GM21526 (cell line): ENCODE results near the gene CHCHD1.
"Not testable (repeated sequence)": the region's sequence is repeated elsewhere in the genome, so short reads cannot be mapped to it uniquely, and the experiment has no call there.

Experiments used
- ATAC-seq: cut with Tn5 transposase; IDR thresholded peaks from one replicate; pipeline ENCODE4 v1.9.1; 2021; ENCODE audit warnings: moderate library complexity; ENCODE audit not compliant: unreplicated experiment, low FRiP score

CHCHD1 gene

DNA sequence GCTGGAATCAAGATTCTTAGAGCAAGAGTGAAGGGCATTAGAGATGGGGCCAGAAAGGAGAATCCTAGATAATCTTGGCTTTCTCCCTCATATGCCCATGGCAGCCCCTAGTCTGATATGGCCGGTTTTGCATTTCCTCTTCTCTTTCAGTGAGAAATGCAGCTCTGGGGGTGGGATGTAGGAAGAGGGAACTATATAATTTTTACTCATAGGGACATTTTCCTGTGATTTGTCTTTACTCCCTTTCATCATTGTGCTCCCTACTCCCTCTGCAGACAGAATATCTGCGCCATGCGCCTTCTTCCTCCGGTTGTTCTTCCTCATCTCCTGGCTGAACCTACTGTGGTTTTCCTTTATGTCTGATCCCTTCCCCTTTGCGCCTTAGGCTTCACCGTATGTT, 16.8 kb upstream of the CHCHD1 start:
- no peak for ATAC-seq

DNA sequence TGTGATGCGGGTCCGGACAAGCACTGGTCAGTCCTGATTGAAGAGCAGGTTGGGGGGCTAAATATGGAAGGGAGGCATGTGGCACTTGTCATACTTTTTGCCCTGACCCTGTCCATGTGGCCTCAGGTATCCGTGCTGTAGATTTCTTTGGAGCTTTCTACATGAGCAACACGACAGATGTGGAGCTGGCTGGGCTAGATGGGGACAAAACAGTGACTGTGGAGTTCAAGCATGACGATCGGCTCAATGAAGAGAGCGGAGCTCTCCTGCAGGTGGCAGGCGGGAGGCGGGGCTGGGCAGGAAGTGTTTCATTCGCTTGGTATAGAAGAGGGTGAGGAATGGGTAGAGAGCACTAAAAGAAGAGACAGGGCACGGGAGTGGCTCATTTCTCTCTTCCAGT, 13.0 kb upstream of the CHCHD1 start:
- ATAC-seq = no peak

DNA sequence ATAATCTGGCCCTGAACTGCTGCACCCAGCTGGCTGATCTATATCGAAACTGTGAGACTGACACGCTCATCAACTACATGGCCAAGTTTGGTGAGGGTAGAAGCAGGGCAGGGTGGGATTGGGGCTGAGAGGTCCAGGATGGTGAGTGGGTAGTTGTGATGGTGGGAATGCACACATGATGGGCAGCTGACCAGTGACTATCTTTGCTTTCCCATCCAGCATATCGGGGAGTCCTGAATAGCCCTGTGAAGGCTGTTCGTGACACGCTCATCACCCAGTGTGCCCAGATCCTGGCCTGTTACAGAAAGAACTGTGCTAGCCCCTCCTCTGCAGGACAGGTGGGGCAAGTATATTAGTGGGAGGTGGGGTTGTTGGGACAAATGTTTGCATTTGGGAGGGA, 12.5 kb upstream of the CHCHD1 start:
- ATAC-seq = no peak

DNA sequence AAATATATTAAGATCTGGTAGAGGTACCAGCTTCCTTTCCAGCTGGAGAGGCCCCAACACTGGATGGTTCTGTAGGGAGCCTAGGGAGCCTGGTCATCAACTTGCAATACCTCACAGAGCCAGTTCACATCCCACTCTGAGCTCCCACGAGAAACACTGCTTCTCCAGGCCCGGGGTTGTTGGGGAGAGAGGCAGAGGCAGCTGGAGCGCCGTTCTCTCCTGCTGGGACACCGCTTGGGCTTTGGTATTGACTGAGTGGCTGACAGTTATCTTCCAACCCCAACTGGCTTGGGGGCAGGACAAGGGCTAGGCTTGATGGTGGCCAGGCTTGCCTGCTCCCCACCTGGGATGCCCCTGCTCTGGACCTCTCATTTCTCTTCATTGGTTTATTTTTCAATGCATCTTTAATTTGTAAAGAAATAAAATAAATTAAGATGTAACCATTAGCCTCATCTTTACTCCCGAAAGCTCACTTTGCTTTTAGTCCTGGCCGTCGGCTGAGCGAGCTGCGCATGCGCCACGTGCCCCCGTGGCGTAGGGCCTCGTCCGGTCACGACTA, 10.0 kb upstream of the CHCHD1 start:
- ATAC-seq = peak; percentile 36

DNA sequence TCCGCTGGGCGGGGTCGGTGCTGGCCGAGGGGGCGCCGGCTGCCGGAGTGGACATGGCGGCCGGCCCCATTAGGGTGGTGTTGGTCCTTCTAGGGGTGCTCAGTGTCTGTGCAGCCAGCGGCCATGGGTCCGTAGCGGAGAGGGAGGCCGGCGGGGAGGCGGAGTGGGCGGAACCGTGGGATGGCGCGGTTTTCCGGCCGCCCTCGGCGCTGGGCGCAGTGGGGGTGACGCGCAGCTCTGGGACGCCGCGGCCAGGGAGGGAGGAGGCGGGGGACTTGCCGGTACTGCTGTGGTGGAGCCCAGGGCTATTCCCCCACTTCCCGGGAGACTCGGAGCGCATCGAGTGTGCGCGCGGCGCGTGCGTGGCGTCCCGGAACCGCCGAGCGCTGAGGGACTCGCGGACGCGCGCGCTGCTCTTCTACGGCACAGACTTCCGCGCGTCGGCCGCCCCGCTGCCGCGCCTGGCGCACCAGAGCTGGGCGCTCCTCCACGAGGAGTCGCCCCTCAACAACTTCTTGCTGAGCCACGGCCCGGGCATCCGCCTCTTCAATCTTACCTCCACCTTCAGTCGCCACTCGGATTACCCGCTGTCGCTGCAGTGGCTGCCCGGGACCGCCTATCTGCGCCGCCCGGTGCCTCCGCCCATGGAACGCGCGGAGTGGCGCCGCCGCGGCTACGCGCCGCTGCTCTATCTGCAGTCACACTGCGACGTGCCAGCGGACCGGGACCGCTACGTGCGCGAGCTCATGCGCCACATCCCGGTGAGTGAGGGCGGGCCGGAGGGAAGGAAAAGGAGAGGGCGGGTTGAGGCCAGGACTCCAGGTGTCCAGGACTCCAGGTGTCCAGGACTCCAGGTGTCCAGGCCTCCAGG, 9.3 kb upstream of the CHCHD1 start:
- peak; percentile 48 for ATAC-seq

DNA sequence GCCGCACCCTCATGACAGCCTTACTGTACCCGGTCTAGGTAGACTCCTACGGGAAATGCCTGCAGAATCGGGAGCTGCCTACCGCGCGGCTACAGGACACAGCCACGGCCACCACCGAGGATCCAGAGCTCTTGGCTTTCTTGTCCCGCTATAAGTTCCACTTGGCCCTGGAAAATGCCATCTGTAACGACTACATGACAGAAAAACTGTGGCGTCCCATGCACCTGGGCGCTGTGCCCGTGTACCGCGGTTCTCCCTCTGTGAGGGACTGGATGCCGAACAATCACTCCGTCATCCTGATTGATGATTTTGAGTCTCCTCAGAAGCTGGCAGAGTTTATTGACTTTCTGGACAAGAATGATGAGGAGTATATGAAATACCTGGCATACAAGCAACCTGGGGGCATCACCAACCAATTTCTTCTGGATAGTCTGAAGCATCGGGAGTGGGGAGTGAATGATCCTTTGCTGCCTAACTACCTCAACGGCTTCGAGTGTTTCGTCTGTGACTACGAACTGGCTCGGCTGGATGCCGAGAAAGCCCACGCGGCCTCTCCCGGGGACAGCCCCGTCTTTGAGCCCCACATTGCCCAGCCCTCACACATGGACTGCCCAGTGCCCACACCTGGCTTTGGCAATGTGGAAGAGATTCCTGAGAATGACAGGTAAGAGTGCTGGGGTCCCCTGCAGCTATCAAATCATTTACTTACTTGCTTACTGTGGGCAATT, 8.5 kb upstream of the CHCHD1 start:
- ATAC-seq = peak; percentile 4

DNA sequence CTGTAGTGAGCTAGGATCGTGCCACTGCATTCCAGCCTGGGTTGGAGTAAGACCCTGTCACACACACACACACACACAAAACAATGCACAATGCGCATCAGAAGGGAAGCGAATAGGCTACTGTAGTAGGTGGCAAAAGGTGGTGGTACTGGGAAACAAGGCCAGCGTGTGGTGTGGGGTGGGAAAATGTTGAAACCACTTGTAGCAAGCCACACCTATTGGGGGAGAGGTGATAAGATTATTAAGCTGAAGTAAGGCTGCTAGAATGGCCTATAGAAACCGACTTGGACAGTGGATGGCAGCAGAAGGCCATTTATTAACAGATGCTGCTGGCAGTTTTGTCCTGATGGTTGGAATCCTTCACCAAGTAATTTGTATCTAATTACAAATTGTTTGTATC, 7.2 kb upstream of the CHCHD1 start:
- ATAC-seq = no peak

DNA sequence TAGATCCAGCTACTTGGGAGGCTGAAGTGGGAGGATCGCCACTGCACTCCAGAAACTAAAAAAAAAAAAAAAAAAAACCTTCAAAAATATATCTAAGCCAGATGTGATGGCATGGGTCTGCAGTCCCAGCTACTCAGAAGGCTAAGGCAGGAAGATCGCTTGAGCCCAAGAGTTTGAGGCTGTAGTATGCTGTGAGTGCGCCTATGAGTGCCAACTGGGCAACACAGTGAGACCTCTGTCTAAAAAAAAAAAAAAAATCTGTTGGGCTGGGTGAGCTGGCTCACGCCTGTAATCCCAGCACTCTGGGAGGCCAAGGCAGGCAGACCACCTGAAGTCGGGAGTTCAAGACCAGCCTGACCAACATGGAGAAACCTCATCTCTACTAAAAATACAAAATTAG, 2.8 kb upstream of the CHCHD1 start:
- no peak for ATAC-seq

DNA sequence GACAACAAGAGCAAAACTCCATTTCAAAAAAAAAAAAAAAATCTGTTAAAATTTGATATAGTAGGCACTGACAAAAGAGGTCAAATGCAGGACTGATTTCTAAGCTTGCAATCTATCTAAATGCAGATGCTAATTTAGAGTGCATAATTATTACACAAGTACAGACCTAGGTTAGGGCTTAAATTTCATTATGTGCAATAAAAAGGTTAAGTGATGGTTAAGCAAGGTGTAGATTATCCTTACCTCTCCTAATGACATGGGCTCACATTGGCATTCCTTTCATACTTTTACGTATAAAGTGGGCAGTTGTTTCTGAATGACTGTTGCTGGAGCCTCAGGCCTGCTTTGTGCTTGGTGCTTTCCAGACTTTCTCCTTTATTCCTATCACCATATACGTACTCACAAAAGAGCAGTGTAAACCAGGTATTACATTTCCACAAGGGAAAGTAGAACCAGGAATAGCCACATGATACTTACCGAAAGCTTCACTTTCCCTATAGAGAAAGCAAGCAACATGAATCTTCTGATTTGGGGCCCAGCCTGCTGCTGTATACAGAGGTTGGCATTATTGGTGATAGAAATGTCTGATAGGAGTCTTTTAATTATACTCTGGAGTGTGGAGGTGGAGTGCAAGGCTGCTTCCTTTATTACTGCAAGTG, 2.2 kb upstream of the CHCHD1 start:
- no peak for ATAC-seq

DNA sequence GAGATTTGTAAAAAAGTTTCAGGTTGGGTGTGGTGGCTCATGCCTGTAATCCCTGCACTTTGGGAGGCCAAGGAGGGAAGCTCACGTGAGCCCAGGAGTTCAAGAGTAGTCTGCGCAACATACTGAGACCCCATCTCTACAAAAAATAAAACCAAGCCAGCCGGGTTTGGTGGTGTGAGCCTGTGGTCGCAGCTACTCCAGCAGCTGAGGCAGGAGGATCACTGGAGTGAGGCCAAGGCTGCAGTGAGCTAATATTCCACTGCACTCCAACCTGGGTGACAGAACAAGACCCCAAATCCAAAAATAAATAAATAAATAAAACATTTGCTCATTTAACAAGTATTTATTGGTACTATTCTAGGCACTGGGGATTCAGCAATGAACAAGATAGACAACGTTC, 1.5 kb upstream of the CHCHD1 start:
- ATAC-seq = no peak

DNA sequence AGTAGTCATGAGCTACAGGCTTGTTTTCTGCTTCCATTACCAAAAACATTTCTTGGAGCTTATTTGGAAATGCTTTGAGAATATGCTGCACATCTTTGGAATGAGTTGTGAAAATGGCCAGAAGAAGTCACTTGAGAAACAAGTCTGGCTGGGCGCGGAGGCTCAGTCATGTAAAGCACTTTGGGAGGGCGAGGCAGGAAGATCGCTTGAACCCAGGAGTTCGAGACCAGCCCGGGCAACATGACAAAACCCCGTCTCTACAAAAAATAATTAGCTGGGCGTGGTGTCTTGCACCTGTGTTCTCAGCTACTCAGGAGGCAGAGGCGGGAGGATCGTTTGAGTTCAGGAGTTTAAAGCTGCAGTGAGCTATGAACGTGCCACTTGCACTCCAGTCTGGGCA, 882 bp upstream of the CHCHD1 start:
- ATAC-seq = no peak

DNA sequence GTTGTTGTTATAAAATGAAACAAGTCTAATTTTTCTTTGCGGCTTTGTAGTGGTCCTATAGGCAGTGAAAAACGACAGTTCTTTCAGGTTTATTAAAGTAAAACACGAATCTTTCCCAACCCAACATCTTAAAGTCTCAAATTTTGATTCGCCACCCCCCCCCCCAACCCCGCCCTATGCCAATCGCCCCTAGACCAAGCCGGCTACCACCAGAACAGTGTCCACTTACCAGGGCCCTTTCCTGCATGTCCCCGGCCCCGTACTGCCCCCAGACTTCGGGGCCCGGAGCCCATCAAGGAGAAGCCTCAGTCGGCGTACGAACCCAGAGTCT, 335 bp upstream of the CHCHD1 start:
- ATAC-seq = no peak

DNA sequence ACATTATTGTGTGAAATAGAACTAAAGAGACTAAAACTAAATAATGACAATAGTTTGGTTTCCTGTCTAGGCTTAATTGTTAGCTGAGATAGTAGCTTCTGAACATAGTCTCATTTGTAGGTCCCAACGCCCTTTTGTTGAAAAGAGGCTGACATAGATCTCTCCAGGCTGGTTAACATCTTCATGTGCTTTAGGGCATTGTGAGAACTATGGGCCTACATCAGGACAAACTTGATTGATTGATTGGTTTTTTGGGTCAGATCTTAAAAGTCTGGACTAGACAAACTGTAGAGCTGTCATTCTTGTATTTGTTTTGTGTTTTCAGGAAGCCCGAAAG, 869 bp downstream of the CHCHD1 start:
- no peak for ATAC-seq

DNA sequence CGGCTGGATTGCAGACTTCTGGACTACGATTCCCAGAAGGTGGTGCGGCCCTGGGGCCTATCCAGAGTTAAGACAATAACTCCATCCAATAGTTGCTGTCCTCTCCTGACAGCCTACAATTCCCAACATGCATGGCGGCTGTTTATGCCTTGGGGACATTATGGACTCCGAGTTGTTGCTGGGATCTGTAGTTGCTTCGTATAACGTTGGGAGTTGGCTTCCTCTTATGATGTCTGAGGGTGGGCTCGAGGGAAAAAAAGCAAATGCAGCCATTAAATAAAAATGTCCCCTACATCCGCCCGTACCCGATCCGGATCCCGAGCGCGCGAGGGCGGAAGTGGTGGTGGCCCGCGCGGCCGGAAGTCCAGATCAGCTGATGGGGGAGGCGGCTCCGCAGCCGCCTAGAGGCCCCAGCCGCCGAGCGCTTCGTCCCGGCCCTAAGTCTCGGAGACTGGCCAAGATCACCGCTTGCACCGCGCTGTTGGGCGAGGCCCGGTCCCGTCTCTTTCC, 3.4 kb downstream of the CHCHD1 start, which contains the start of gene ZSWIM8:
TSS of gene ZSWIM8 (plus strand) at position 396 of the 510 bp plus-strand sequence. CDS start 273 bp downstream, outside the sequence.
- peak; percentile 55 for ATAC-seq

DNA sequence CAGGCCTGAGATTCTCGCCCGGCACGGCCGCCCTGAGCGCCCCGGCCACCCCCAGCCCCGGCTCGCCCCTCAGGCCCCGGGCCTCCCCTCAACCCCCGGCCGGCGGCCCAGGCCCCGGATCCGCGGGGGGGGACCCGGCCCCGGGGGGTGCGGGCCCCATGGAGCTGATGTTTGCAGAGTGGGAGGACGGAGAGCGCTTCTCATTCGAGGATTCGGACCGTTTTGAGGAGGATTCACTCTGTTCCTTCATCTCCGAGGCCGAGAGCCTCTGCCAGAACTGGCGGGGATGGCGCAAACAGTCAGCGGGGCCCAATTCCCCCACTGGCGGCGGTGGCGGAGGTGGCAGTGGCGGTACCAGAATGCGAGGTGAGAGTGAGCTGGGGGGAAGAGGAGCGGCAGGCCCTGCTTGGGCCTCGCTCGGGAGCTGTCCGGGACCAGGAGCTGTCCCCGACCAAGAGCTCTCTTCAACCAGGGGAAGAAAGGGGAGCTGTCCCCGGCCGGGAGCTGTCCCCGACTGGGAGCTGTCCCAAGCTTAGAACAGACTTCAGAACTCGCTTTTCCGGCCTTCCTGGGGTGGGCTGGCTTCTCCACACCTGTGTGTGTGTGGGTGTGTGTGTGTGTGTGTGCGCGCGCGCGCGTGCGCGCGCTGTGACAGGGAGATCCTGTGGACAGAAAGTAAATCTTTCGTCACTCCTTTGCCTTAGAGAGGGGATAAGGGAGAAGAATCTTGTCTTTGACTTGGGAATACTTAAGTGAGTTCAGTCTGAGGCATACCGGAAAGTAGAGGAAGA, 4.1 kb downstream of the CHCHD1 start:
- ATAC-seq = peak; percentile 22

DNA sequence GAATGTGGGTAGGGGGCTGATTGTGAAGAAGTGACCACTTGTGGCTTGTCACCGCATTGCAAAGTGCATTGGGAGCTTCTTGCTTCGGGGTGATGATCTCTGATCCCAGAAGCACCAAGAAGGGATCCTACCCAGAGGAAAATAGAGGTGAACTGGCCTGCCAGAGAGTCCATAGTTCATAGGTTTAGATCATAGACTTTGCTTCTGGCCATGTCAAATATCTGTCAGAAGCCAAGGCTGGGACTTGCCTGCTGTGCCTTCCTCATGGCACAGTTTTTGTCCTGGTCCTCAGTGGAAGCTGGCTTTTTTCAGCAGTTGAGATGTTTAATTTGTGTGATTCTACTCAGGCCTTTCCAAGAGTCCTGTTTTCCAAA, 4.7 kb downstream of the CHCHD1 start:
- no peak for ATAC-seq

DNA sequence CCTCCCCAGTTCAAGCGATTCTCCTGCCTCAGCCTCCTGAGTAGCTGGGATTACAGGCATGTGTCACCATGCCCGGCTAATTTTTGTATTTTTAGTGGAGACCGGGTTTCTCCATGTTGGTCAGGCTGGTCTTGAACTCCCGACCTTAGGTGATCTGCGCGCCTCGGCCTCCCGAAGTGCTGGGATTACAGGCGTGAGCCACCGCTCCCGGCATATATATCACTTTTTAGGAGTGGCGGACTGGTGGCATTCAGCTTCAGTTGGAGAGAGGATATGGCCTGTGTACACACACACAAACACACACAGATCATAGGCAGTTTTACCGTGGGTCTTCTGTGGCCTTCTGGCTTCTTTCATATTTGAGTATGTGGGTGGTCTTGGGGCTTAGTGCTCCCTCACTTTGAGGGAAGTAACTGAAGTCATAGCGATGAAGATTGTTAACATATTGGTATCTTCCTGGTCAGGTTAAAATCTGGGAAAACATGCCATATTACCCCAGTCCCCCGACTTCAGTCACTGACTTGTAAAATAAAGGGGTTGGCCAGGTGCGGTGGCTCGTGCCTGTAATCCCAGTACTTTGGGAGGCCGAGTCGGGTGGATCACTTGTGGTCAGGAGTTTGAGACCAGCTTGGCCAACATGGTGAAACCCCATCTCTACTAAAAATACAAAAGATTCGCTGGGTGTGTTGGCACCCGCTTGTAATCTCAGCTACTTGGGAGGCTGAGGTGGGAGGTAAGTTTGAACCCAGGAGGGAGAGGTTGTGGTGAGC, 5.4 kb downstream of the CHCHD1 start:
- not testable (repeated sequence) for ATAC-seq

DNA sequence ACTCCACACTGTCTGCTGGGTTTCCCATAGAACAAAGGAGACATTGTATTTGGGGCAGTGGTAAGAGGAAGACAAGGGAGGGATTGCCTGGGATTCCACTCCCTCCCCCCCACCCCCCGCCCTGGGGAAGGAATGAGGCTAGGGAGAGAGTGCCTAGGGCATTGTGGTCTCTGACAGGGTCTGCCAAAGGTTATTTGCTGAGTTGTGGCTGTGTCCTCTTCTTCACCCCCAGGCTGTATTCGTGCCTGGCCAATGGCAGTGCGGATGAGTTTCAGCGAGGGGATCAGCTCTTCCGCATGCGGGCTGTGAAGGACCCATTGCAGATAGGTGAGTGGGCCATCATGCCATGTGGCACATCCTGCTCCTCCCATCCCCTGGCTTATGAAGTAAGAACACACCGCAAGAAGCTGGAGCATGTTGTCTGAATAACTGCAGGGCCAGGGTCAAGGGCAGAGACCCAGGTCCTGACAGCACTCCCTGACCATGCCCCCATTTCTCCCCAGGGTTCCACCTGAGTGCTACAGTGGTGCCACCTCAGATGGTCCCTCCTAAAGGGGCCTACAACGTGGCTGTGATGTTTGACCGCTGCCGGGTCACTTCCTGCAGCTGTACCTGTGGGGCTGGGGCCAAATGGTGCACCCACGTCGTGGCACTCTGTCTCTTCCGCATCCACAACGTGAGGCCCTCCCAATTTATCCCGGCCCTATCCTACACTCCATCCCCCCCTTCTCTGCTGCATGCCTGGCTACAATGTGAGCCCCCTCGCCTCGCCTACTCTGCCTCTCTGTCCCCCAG, 7.2 kb downstream of the CHCHD1 start:
- no peak for ATAC-seq

DNA sequence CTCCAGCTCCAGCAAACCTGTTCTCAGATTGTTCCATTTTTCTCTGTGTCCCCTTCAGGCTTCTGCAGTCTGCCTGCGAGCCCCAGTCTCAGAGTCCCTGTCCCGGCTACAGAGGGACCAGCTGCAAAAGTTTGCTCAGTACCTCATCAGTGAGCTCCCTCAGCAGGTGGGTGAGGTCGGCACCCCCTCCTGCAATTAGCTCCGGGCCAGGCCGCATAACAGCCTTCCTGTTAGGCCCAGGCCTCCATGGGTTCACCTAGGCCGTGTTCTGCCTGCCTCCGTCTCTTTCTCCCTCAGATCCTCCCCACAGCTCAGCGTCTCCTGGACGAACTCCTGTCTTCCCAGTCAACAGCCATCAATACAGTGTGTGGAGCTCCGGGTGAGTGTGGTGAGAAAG, 7.8 kb downstream of the CHCHD1 start:
- no peak for ATAC-seq
